GM19240 (cell line): ENCODE data around the gene IRAK2.

Experiments
- DNase-seq: peaks from one replicate; pipeline ENCODE4 v3.0.0; 2011; ENCODE audit warnings: low spot score; ENCODE audit not compliant: insufficient read length

Gene IRAK2

DNA sequence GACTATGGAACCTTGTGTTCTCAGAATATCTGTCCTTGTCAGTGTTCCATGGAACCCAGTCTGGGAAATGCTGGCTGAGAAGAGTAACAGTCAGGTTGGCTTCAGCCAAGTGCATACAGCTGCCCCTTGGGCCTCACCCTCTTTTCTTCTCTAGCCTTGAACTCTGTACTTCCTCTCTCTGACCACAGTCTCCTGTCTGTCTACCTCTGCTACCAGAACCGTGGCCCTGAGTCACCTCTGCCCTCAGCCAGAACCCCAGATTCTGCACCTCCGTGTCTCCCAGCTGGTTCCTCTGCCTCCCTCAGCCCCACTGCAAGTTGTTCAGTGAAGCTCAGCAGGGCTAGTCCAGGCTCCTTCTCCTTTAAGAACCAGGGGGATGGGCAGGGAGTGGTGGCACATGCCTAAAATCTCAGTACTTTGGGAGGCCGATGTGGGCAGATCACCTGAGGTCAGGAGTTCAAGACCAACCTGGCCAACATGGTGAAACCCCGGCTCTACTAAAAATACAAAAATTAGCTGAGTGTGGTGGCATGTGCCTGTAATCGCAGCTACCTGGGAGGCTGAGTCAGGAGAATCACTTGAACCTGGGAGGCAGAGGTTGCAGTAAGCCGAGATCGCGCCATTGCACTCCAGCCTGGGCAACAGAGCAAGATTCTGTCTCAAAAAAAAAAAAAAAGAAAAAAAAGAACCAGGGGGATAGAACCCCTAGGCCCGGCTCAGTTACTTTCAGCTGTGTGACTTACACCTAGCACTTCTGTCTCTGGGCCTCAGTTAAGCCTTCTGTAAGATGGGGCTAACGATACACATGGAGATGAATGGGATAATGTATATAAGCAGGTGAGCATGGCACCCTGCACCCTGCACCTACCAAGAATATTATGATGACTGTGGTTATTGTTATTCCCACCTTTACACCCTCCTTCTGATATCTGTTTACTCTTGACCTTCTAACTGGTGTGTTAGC, 59.2 kb downstream of the IRAK2 start:
- no peak for DNase-seq

GRCh38 chr3:10224794-10225665, 60.3 kb downstream of the IRAK2 start:
- peak; percentile 55 for DNase-seq

- no peak for DNase-seq
These were observed 61.6 kb downstream of the IRAK2 start for GRCh38 chr3:10226293-10226692.

- no peak for DNase-seq
These were observed 63.7 kb downstream of the IRAK2 start for GRCh38 chr3:10228248-10228950.

- DNase-seq, result no peak
These were observed 64.9 kb downstream of the IRAK2 start for GRCh38 chr3:10229576-10229975.

GRCh38 chr3:10232137-10232536, 67.4 kb downstream of the IRAK2 start:
- no peak for DNase-seq

DNA sequence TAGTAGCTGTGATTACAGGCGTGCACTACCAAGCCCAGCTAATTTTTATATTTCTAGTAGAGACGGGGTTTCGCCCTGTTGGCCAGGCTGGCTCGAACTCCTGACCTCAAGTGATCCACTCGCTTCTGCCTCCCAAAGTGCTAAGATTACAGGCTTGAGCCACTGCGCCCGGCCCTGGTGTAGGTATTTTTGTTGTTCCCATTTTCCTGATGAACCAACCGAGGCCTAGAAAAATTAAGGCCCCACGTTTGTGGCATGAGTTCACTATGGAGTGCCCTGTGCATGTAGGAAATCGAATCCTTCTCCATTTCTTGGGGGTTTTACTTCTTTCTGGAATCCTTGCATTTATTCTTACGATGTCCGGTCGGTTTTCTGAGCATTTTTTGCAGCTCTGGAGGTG, 69.3 kb downstream of the IRAK2 start:
- DNase-seq, result no peak

DNA sequence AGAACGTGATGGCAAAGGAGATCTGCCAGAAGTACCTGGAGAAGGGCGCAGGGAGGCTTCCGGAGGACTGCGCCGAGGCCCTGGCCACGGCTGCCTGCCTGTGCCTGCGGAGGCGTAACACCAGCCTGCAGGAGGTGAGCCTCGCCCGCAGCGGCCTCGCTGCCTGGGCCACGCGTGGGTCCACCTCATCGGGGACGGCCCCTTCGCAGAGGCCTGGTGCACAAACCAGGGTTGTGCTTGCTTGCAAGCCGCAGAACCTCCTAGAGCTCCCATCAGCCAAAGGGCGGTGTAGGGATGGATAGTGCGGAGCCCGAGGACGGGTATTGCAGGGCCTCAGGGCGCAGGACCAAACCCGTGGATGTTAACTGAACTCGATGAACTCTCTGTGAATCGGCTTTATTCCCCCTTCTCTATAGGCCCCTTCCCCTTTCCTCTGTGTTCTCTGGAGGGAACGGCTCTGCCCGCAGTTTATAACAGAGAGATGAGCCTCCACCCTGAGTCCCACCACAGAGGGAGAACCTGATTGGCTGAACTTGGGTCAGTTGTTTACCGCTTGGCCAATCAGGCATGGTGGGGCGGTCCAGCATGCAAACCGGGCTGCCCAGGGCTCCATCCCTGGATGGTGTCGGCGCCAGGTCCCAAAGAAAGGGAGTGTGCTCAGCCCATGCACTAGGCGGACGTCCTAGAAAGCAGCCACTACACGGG, 70.0 kb downstream of the IRAK2 start:
- DNase-seq, result no peak

- DNase-seq, result no peak
These were observed 70.8 kb downstream of the IRAK2 start for GRCh38 chr3:10235551-10235950.

- no peak for DNase-seq
These were observed 73.8 kb downstream of the IRAK2 start for GRCh38 chr3:10238345-10239183.

DNA sequence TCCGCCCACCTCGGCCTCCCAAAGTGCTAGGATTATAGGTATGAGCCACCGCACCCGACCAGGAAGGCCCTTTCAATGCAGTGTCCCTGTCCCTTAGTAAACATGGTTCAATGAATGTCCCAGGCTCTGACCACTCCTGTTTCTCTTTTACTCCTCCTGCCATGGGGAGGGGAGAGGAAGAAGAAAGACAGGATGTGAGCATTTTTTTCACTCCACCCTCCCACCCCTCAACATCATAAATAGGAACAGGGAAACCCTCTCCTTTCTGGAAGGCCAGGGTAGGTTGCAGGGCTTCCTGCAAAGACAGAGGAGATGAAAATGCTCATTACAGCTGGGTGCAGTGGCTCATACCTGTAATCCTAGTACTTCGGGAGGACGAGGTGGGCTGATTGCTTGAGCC, 76.1 kb downstream of the IRAK2 start:
- DNase-seq, result no peak

- DNase-seq, result no peak
These were observed 77.7 kb downstream of the IRAK2 start for GRCh38 chr3:10242182-10243065.

- no peak for DNase-seq
These were observed 79.3 kb downstream of the IRAK2 start for GRCh38 chr3:10244009-10244408.

- DNase-seq, result no peak
These were observed 80.5 kb downstream of the IRAK2 start for GRCh38 chr3:10245081-10245712.

- no peak for DNase-seq
These were observed 83.0 kb downstream of the IRAK2 start for GRCh38 chr3:10247679-10248183.

DNA sequence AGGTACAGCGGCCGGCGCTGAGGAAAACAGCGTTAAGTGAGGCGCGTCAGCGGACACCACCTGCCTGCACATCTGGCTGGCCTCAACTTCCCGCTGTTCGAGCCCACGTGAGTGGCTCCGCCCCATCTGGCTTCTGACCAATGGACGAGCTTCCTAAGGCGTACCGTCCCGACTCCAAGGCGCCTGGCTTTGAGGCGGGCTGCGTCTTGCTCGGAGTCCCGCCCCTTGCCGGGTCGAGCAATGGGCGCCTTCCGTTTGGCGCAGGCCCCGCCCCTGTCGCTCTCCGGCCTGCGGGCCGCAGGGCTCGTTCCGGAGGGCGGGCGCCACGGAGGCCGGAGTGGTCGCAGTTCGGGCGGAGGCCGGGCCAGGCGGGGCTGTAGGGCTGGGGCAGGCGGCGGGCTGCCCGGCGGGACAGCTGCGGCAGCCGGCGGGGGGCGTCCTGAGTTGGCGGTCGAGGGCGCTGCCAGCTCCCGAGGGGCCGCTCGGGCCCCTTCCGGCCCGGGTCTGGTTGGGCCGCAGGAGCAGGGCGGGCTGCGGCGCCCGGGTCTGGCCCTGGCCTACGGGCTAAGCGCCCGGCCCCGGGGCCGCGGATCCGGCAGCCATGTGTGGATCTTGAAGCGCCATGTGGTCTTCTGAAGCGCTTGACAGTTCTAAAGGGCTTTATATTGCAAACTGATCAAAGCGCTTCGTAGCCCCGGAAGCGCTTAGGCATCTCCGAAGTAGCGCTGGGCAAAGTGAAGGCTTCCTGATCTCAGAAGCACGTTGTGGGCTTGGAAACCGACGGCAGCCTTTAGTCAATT, 83.7 kb downstream of the IRAK2 start, which contains the start of gene TATDN2:
TATDN2 (plus strand) TSS at position 276 of the 800 bp plus-strand sequence. CDS start 742 bp downstream, outside the sequence.
- DNase-seq, result peak; percentile 98

- no peak for DNase-seq
These were observed 84.4 kb downstream of the IRAK2 start for GRCh38 chr3:10248984-10249748.
